Hematopoietic multipotent progenitor cell treated with erythropoietin and hydrocortisone succinate and interleukin-3 and kit ligand, for 17 days (in vitro differentiated cells): ENCODE measurements around the gene ADAMTSL2.

ENCODE experiments used
- DNase-seq: peaks from one replicate; pipeline ENCODE4 v3.0.0-alpha.2; 2015; ENCODE audit warnings: low spot score

Gene ADAMTSL2

DNA sequence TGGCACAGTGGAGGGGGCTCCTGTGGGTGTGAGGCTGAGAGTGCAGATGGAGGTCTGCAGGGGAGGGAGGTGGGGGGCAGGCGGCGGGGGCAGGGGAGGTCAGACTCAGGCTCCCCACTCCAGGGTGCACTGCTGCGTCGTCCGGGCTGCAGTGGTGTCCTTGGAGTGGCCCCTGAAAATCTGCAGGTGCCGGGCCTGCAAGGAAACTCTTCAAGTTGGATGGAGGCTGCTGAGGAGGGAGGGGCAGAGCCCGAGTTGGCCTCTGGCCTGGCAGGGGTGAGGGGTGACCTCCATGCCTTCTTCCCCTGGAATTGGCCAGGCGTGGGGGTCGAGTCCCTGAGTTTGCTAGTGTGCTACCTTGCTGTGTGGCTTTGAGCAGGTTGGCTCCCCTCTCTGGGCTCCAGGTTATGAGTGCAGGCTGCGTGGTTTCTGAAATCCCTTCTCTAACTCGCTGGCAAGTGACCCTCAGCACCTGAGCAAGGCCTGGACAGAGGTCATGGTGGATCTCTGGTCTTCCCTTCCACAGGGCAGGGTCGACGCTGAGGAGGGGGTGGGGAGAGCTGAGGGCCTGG is 888 bp downstream of the ADAMTSL2 start:
- DNase-seq: no peak

DNA sequence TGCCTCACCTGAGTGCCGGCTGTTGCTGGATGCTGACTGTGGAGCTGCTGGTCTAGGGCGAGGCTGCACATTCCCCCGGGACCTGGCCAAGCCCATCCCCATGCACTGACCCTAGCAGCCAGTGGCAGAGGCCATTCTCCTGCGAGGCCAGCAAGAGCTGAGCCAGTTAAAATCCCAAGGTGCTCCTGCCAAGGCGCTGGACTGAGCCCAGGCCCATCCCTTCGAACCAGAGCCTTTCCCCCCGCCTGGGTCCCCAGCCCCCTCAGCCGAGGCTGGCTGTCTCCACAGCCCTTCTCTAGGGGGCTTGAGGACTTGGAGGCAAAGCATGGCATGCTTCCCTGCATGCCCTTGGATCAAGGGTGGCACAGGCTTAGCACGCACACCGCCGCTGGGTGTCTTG is 1.6 kb downstream of the ADAMTSL2 start:
- DNase-seq: no peak

DNA sequence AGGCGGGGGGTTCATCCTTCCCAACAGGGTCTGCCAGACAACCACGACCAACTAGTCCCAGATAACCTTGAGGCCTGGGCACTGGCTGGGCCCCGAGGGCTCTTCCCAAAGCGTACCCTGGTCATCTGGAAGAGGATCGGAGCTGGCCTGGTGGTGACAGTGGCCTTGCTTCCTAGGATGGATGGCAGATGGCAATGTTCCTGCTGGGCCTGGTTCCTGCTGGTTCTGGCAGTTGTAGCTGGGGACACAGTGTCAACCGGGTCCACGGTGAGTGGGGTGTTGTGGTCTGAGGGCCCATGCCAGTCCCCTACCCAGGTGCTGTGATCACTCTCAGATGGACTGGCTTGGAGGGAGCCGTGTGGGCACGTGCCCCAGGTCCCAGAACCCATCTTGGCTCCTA is 2.0 kb downstream of the ADAMTSL2 start:
- no peak for DNase-seq

DNA sequence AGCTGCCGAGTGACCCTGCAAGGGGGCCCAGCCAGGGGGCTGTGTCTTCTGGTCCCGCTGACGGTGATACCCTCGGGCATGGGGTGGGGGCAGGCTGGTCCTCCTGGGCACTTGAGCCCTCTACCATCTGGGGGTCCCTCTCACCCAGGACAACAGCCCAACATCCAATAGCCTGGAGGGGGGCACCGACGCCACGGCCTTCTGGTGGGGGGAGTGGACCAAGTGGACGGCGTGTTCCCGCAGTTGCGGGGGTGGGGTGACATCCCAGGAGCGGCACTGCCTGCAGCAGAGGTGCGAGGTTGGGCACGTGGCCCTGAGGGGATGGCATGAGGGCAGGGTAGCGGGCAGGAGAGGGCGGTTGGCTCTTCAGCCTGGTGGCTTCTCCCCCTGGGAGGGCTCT is 2.8 kb downstream of the ADAMTSL2 start:
- DNase-seq: no peak

DNA sequence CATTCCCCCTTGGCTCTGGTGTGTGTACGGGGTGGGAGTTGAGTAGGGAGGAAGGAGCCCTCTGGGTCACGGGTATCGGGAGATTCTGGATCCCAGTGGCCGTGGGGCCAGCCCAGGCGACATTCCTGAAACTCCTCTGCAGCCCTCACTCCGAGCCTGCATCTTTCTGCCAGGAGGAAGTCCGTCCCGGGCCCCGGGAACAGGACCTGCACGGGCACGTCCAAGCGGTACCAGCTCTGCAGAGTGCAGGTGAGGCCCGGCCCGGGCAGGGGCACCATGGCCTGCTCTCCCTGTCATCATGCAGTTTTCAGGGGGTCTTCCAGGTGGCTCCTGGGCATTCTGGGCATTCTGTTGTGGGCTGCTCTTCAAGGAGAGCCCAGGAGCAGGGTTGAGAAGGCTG is 3.7 kb downstream of the ADAMTSL2 start:
- no peak for DNase-seq

DNA sequence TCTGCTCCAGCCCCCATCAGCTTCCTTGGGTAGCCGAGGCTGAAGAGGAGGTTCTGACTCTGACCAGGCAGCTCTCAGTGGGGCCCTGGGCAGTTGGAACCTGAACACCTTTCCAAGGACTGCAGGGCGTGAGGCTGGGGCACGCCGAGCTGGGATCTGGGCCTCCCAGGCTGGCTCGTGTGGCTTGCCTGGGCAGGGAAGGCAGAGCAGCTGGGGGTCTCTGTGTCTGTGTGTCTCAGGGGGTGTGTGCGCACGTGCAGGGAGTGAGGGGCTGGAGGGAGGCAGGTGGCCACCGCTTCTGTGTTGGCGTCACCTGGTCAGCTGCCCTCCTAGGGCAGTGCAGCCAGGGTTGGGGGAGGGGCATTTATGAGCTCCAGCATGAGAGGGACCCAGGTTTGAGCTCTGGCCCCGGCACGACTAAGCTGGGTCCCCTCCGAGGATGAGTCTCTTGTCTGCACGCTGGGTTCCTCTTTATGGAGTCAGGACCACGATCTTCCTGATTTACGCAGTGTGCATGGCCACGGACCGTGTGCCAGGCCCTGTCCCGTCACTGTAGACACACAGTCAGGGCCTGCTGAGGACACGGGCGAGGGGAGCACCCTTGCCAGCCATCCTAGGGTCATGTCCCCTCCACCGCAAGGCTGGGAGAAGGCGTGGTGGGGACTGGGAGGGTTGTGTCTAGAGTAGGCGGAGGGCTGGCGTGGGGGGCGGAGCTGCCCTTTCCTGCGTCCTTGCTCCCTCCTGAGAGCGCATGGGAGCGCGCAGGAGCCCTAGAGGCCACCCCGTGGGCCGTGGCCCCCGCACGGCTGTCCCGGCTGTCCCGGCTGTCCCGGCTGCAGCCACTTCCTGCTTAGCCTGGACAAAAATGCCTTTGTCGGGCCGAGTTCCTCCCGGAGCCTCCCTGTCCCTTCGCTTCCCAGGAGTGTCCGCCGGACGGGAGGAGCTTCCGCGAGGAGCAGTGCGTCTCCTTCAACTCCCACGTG is 4.6 kb downstream of the ADAMTSL2 start:
- DNase-seq: no peak

DNA sequence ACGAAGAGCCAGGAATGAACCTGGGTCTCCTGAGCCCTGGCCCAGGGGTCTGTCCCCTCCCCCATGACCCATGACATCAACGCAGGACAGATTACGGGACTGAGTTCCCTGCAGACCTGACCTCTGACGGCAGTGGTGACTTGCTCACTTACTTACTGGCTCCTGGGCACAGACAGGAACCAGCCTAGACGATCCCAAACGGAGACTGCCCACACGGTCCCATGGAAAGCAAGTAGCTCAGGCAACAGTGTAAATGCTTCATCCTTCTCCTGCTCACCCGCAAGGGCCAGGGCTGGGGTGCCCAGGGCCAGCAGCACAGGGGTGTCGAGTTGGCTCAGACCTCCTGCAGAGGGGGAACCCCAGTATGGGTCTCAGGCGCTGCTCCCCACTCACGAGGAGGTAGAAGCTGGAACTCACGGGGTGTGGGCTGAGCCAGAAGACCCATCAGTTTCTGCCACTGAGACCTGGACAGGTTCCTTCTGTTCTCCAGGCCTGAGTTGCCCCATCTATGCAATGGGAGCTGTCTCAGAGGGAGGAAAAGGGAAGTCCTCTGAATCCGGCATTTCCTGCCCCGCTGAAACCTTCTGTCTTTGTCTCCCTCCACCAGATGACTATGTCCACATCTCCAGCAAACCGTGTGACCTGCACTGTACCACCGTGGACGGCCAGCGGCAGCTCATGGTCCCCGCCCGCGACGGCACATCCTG is 5.6 kb downstream of the ADAMTSL2 start:
- no peak for DNase-seq

DNA sequence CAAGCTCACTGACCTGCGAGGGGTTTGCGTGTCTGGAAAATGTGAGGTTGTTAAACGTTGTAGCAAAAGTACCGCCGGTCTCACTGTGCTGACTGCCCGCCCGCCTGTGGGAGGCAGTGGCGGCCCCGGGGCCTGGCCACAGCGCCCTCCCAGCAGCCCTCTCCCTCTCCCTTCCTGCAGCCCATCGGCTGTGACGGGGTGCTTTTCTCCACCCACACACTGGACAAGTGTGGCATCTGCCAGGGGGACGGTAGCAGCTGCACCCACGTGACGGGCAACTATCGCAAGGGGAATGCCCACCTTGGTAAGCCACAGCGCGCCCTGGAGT is 6.2 kb downstream of the ADAMTSL2 start:
- DNase-seq: no peak

DNA sequence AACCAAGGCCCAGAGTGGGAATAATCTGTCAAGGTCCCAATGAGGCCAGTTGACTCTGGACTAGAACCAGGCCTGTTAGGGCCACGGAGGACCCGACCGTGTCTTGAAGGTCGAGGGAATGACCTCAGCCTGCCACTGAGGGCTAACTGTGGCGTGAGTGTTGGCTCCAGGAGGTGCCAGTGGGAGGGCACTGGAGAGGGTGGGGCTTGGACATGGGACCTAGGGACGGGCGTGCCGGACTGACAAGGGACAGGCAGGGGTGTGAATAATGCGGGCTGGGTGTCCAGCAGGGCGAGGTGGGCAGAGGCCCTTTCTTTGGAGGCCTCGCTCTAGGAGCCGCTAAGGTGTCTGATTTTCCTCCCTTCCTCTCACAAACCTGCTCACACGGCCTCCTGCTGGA is 7.5 kb downstream of the ADAMTSL2 start:
- no peak for DNase-seq

DNA sequence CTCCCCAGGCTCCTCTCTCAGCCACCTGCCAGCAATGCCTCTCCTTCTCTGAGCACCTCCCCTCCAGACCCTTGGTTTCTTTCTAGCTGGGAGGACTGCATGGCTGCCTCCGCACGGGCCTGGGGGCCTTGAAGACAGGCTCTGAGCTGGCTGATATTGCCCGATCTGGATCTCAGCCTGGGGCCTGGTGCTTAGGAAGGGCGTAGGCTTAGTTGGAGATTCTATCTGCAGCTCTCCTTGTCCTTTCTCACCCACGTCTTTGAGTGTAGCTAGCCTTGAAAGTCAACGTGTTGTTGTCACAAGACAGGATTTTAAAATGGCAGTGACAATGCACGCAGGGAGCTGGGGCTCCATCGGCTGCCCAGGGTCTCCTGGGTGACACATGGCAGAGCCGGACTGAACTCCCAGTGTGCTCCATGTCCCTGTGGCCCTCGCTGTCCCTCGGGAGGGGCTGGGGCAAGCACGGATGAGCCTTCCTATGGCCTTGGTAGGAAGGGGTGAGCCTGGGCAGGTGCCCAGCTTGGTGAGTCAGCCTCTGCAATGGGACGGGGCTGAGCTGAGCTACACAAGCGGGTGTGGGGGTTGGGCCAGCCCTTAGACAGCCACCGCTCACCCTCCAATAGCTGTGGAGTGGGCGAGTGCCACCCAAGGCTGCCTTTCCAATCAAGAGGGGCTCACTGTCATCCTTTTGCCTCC is 9.4 kb downstream of the ADAMTSL2 start:
- DNase-seq: no peak

DNA sequence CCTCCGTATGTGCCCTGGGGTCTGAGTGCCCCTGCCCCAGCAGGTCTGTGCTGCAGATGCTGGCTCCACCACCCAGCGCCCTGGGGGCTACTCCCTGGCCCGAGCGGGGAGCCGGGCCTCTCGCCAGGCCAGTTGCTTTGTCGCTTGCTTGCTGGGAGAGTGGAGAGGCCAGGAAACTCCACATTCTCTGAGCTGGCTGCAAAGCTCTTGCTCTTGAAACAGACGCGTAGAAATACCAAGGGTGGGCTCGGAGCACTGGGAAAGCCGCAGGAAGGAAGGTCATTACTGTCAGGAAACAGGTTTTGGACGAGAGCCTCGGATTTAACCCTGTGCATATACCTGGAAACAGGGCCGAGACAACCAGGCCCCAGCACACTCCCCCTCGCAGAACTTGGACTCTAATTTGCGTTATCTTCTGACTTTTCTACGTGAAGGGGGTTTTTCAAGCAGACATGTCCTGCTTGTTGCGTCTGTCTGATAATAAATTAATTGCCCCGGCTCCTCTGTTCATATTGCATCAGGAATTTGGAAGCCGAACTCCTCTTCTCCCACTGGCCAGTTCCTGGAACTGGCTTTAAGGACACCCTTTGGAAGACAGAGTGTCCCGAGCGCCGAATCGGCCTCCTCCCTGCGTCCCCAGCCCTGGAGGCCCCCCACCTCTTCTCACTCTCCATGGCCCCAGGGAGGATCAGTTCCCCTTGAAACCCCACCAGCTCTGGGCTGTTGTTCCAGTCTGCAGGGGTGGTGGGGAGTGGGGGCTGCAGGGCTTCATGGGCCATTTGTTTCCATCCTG is 11.2 kb downstream of the ADAMTSL2 start:
- DNase-seq: no peak

DNA sequence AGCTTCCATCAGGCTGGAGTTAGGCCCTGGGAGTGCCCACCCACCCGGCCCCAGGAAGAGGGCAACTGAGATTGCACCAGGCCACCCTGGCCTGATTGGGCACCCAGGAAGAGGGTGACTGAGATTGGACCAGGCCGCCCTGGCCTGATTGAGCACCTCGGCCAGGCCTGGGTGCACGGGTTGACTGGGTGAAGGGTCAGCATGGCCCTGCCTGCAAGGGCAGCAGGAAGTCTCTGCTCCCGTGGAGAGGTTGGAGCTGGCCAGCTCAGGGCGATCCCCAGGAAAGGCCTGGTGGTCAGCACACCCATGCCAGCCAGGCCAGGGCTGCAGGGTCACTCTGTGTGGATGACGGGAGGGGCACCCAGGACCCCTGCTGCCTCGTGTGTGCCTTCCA is 11.8 kb downstream of the ADAMTSL2 start:
- DNase-seq: no peak

DNA sequence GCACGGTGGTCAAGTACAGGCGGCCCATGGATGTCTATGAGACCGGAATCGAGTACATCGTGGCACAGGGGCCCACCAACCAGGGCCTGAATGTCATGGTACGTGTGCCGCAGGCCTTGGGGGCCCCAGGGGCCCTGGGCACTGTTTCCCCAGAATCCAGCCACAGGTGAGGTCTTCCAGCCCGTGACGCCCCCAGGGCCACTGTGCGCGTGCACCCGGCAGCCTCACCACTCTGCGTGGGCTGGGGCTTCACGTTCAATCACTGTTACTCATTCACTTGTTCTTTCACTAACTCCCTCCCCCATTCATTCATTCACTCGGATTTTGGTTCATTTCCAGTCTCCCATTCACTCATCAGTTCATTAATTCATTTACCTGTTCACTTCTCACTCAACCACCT is 12.6 kb downstream of the ADAMTSL2 start:
- no peak for DNase-seq

DNA sequence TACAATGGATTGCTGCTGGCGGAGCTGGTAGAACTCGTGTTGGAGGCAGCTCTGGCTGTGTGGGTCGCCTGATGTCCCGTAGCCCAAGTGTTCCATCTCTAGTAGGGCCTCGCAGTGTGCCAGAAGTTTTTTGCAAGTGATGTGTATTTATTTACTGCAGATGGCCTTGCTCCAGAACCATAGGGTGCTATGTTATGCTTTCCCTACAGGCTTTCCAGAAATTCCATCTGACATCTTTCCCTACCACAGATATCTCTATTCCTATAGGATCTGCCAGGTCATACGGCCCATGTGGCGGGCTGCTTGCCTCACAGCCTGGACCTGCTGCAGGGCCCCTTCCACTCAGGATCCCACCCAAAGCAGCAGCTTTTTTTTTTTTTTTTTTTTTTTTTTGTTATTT is 16.9 kb downstream of the ADAMTSL2 start:
- no peak for DNase-seq

DNA sequence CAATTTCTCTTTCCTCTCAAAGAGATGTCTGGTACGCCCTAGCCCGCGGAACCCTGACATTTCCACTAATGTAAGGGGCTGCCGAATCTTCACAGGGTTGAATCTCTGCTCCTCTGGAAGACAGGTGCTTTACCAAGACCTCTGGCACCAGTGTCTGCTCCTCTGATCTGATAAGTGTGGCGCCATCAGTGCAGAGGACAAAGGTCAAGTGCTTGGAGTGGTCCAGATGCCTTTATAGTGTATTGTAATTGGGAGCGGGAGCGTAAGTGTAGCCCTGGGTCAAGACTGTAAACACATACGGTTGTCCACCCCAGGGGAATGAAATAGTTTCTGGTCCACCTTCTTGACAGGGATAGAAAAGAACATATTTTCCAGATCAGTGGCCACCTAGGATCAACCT is 17.7 kb downstream of the ADAMTSL2 start:
- DNase-seq: no peak

DNA sequence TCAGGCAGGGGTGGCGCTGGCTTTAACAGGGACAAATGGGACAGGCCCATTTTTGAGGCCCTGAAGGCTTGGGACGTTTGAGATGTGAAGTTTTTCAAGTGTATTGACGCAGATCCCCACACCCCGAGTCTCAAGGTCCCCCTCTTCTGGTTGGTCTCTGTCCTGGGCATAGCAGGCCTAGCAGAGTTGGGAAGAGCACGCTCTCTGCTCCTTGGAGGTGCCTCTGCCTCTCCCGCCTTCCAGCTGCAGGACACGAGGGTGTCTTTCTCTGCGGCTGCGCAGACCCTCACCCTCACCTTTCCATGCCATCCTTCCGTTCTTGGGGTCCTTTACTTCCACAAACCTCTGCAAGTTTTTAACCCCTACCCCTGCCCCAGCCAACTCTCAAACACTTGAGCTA is 18.6 kb downstream of the ADAMTSL2 start:
- no peak for DNase-seq

DNA sequence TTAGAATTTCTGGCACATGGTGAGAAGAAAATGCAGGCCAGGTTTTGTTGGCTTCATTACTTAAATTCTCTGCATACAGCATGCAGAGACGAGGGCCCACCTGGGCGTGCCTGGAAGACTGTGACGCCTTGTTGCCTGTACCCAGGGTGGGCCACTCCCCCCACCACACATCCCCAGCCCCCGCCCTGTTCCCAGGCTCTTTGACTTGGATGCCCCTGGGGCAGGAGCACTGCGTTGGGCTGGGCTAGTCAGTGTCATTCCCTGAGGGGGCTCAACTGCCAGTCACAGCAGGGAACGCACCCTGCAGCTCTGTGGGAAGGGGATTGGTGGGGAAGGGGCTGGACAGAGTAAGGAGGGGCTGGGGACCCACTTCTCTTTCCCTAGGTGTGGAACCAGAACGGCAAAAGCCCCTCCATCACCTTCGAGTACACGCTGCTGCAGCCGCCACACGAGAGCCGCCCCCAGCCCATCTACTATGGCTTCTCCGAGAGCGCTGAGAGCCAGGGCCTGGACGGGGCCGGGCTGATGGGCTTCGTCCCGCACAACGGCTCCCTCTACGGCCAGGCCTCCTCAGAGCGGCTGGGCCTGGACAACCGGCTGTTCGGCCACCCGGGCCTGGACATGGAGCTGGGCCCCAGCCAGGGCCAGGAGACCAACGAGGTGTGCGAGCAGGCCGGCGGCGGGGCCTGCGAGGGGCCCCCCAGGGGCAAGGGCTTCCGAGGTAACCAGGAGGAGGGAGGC is 19.6 kb downstream of the ADAMTSL2 start:
- DNase-seq: no peak

DNA sequence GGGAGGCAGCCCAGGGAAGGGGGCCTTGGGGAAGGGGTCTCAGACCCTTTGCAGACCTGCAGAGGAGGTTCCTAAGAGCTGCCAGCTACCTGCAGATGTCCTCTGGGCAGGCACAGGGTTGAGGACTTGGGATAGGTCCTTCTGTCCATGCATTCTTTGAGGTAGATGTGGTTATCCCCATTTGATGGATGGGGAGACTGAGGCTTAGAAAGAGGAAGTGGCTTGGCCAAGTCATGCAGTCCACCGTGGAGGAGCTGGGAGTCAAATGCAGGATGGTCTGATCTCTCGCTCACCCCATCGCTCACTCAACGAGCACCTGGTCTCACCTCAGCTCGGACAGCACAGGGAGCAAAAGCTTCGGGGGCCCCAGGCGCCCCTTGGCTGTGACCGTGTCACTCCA is 20.2 kb downstream of the ADAMTSL2 start:
- DNase-seq: no peak

DNA sequence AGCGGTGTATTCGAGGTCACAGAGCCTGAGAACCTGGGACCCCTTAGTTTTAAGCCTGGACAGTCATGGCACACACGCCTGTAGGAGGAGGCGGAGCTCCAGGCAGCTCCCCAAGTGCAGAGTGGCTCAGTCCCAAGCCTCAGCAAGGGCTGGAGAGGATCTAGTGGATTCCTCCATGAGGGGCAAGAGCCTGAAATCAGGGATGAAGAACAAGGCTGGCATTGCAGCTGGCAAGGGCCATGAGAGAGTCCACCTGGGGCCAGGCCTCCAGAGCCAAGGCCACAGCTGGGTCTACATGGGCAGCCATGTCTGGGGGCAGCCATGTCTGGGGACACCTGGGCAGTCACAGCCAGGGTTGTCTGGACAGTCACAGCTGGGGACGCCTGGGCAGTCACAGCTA is 21.9 kb downstream of the ADAMTSL2 start:
- DNase-seq: no peak

DNA sequence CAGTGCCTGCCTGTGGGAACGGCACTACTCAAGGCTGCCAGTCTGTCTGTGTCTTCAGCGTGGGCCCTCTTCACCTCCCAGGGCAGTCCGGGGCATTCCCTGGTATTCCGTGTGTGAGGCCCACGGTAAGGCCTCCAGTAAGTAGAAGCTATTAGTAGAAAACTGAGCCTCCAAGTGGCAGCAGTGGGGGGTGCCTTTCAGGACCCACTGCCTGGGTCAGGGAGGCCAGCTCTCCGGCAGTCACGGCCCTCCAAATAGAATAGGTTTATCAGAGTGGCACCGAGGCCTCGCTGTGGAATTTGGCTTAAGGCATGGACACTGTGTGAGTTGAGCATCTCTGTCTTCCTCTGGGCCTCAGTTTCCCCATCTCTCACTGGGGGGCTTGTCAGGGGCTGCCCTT is 23.1 kb downstream of the ADAMTSL2 start:
- DNase-seq: no peak
